K562 (cell line): Measurements from ENCODE around the gene SYPL2. TPM values are rescaled to one million over a fixed set of nuclear protein-coding genes. Genes with fewer than 3 reads are reported as not detected.
A peak's percentile ranks its signal among the peaks of the same experiment; 100 is the strongest.

ENCODE experiments used
- ARID3B ChIP-seq: fragments of 250-450 bp; sonication (Bioruptor Pico); IDR thresholded peaks from 2 replicates; pipeline ENCODE4 v1.4.0; 2020; ENCODE audit warnings: borderline replicate concordance
- BRD9 ChIP-seq: fragments of 450-650 bp; IDR thresholded peaks from 2 replicates; pipeline ENCODE4 v1.6.1; 2018; ENCODE audit warnings: low read depth; ENCODE audit not compliant: partially characterized antibody
- CHD4 ChIP-seq: fragments of 200-600 bp; sonication (generic); IDR thresholded peaks from 3 replicates; pipeline ENCODE4 v1.6.1; 2012; ENCODE audit warnings: low read depth, mild to moderate bottlenecking, mixed read lengths, low read length, inconsistent platforms; ENCODE audit not compliant: insufficient read depth, insufficient replicate concordance, poor library complexity, severe bottlenecking
- DDX20 ChIP-seq: fragments of 450-650 bp; IDR thresholded peaks from 2 replicates; pipeline ENCODE4 v1.6.1; 2016; ENCODE audit warnings: missing genetic modification characterization, low read depth, mild to moderate bottlenecking, missing compliant biosample characterization, moderate library complexity
- DMBX1 ChIP-seq: fragments of 250-450 bp; sonication (Bioruptor Pico); IDR thresholded peaks from 2 replicates; pipeline ENCODE4 v1.8.0; 2022; ENCODE audit warnings: inconsistent platforms, mild to moderate bottlenecking, moderate library complexity, borderline replicate concordance
- EWSR1 ChIP-seq: fragments of 450-650 bp; IDR thresholded peaks from 2 replicates; pipeline ENCODE4 v1.6.1; 2018; ENCODE audit warnings: borderline replicate concordance, mild to moderate bottlenecking, low read depth, moderate library complexity; ENCODE audit not compliant: partially characterized antibody
- FOXJ2 ChIP-seq: fragments of 200-800 bp; sonication (Bioruptor generic); IDR thresholded peaks from 2 replicates; pipeline ENCODE4 v1.6.1; 2016; ENCODE audit warnings: missing genetic modification characterization, missing compliant biosample characterization
- HDAC1 ChIP-seq, 2 experiments: fragments of 450-650 bp; IDR thresholded peaks; 2 replicates each; pipeline ENCODE4 v1.6.1; 2016 to 2017; ENCODE audit warnings: inconsistent platforms in 1 of 2, mild to moderate bottlenecking in 1 of 2, moderate library complexity in 1 of 2
- HNRNPL ChIP-seq: fragments of 200-400 bp; formaldehyde crosslinking; IDR thresholded peaks from 2 replicates; pipeline ENCODE4 v1.6.1; 2017; ENCODE audit warnings: low read depth, mild to moderate bottlenecking, low read length
- MAFG ChIP-seq: fragments of 450-650 bp; conservative IDR thresholded peaks from 2 replicates; pipeline ENCODE4 v1.6.1; 2016; ENCODE audit warnings: missing genetic modification characterization, missing compliant biosample characterization
- NCOA4 ChIP-seq: fragments of 450-650 bp; IDR thresholded peaks from 2 replicates; pipeline ENCODE4 v1.6.1; 2018; ENCODE audit warnings: mild to moderate bottlenecking; ENCODE audit not compliant: partially characterized antibody
- NEUROD1 ChIP-seq: fragments of 150-350 bp; IDR thresholded peaks from 2 replicates; pipeline ENCODE4 v1.6.1; 2014; ENCODE audit warnings: borderline replicate concordance, low read length, low read depth; ENCODE audit not compliant: partially characterized antibody
- PCBP2 ChIP-seq: fragments of 200-400 bp; formaldehyde crosslinking; IDR thresholded peaks from 2 replicates; pipeline ENCODE4 v1.6.1; 2018; ENCODE audit warnings: low read length, low read depth, mild to moderate bottlenecking, moderate library complexity; ENCODE audit not compliant: poor library complexity, severe bottlenecking
- RB1 ChIP-seq: fragments of 450-650 bp; IDR thresholded peaks from 2 replicates; pipeline ENCODE4 v1.6.1; 2017; ENCODE audit warnings: low read depth, mild to moderate bottlenecking
- RBM14 ChIP-seq: fragments of 200-400 bp; formaldehyde crosslinking; IDR thresholded peaks from 2 replicates; pipeline ENCODE4 v1.6.1; 2018; ENCODE audit warnings: low read depth, mild to moderate bottlenecking, low read length, moderate library complexity, borderline replicate concordance; ENCODE audit not compliant: insufficient read depth
- RBM22 ChIP-seq: fragments of 200-400 bp; formaldehyde crosslinking; IDR thresholded peaks from 2 replicates; pipeline ENCODE4 v1.6.1; 2018; ENCODE audit warnings: low read length, low read depth; ENCODE audit not compliant: poor library complexity, severe bottlenecking
- RBM34 ChIP-seq: fragments of 200-400 bp; formaldehyde crosslinking; IDR thresholded peaks from 2 replicates; pipeline ENCODE4 v1.6.1; 2018; ENCODE audit warnings: low read length, borderline replicate concordance; ENCODE audit not compliant: insufficient read depth
- THRAP3 ChIP-seq: fragments of 450-650 bp; IDR thresholded peaks from 2 replicates; pipeline ENCODE4 v1.6.1; 2016; ENCODE audit warnings: mild to moderate bottlenecking, inconsistent platforms, borderline replicate concordance
- XRCC4 ChIP-seq: IDR thresholded peaks from one replicate; pipeline ENCODE4 v1.6.1; 2011; ENCODE audit not compliant: insufficient read depth, insufficient read length; ENCODE audit errors: extremely low read depth
- YY1 ChIP-seq, 3 experiments: IDR thresholded peaks; 2 replicates each; pipeline ENCODE4 v1.6.1; 2011; ENCODE audit warnings: low read length in 2 of 3, mild to moderate bottlenecking in 2 of 3, moderate library complexity in 2 of 3, borderline replicate concordance in 1 of 3, control low read depth in 1 of 3, low read depth in 1 of 3; ENCODE audit not compliant: insufficient read depth in 3 of 3, insufficient replicate concordance in 2 of 3, control insufficient read depth in 1 of 3, insufficient read length in 1 of 3; ENCODE audit errors: extremely low read depth in 1 of 3
- ZFX ChIP-seq: sonication (generic); formaldehyde crosslinking; IDR thresholded peaks from 2 replicates; pipeline ENCODE4 v1.8.0; 2022; ENCODE audit warnings: mild to moderate bottlenecking, missing genetic modification reagents, moderate library complexity
- ZNF354B ChIP-seq: fragments of 250-450 bp; sonication (Bioruptor Pico); IDR thresholded peaks from 2 replicates; pipeline ENCODE4 v1.4.0; 2020
- polyA plus RNA-seq, 8 experiments: library from polyadenylated mRNA; depleted of rRNA in 4 of 8; stranded (reverse) in 5 of 8; unstranded in 3 of 8; fragments of >200 nt; fragmentation: Nextera tagmentation in 2 of 8; fragmentation: Illumina TruSeq in 1 of 8; extraction: Ambion mirVana in 2 of 8; extraction: Trizol in 1 of 8; gene quantifications; 2 replicates each; pipeline versions ENCODE4 v1.2.1 to v1.2.3, GENCODE V29; 2011 to 2014; ENCODE audit warnings: inconsistent platforms in 1 of 8, missing spikeins in 1 of 8
- total RNA-seq, 7 experiments: library from RNA; depleted of rRNA in 6 of 7; stranded (reverse); fragments of >200 nt in 6 of 7; fragmentation: Illumina TruSeq in 2 of 7; extraction: Trizol in 2 of 7; gene quantifications; 2 replicates each; pipeline versions ENCODE4 v1.2.1 to v1.2.3, GENCODE V29; 2011 to 2021; ENCODE audit warnings: low replicate concordance in 1 of 7
- TF ChIP-seq, protein P1 (sequence below): fragments of 250-450 bp; sonication (Bioruptor Pico); IDR thresholded peaks from 2 replicates; pipeline ENCODE4 v1.8.0; 2021; ENCODE audit warnings: mild to moderate bottlenecking, moderate library complexity

The SYPL2 gene
- total and polyA plus RNA-seq, 9 of the 15 experiments (the other 6 are each of a cell fraction or from before 2014, with no cell fraction given), result 0.03 to 0.20 (median 0.07) TPM; not detected in 2

DNA sequence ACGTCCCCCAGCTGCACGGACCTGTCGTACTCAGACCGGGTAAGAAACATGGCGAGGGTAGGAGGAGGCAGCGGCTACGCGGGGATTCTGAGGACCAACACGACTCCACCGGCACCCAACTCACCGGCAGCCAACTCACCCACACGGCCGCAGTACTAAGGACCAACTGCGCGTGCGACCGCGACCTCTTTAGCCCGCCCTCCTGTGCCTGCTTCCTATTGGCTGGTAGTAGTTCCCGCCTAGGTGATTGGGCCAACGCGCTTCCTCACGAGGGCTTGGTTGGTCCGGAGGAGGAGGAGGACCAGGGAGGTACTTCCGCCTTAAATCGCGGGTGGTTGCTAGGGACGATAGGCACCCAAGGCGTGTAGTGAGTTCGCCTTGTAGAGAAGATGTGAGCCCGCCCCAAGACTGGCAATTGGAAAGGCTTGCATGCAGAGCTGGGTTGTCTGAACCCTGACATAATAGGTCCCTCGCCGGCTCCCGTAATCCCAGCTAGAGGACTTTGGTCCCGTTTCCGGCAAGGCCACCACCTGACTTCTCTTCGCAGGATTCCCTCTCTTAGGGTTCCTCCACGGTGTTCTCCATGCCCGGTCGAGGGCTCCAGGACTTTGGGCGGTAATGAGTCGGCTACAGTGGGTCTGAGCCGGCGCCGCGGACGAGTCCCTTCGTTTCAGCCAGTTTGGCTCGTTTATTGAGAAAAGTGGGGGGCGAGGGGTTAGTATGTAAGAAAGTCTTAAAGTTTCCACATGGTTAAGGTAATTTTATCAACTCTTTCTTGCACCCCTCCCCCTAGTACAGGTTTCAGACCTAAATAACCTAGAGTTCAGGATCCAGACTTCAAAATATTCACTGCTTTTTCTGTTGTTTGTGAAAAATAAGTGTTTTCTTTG is 39.8 kb upstream of the SYPL2 start, which contains the start of gene PSMA5 (continued):
- TF ChIP-seq RBM14, result no peak
- peak in 1 of 2 experiments; percentile 82; a peak in 2 of 4 replicates for TF ChIP-seq HDAC1 (IDR thresholded peaks at IDR 0.05)
- TF ChIP-seq DDX20 (tag), result no peak
- peak; percentile 87 for TF ChIP-seq ZFX (CRISPR knock-in tag)
- no peak for TF ChIP-seq ARID3B
- no peak for TF ChIP-seq NCOA4
- TF ChIP-seq ZNF354B (CRISPR knock-in tag), result no peak
- no peak for TF ChIP-seq XRCC4
- TF ChIP-seq HNRNPL, result 0 out of 2 replicates have a peak, but pooled peaks have one; percentile 4
- TF ChIP-seq YY1 (IDR thresholded peaks at IDR 0.05; ENCODE audit: borderline replicate concordance in 1 of 3, control insufficient read depth in 1 of 3, extremely low read depth in 1 of 3, insufficient read depth in 3 of 3, insufficient read length in 1 of 3, insufficient replicate concordance in 2 of 3, low read depth in 1 of 3, low read length in 2 of 3), result peak in 2 of 3 experiments; percentile 69 to 71
- TF ChIP-seq DMBX1 (CRISPR knock-in tag), result no peak
- no peak for TF ChIP-seq EWSR1
- 0 out of 2 replicates have a peak, but pooled peaks have one; percentile 7 for TF ChIP-seq RB1
- TF ChIP-seq, protein P1, sequence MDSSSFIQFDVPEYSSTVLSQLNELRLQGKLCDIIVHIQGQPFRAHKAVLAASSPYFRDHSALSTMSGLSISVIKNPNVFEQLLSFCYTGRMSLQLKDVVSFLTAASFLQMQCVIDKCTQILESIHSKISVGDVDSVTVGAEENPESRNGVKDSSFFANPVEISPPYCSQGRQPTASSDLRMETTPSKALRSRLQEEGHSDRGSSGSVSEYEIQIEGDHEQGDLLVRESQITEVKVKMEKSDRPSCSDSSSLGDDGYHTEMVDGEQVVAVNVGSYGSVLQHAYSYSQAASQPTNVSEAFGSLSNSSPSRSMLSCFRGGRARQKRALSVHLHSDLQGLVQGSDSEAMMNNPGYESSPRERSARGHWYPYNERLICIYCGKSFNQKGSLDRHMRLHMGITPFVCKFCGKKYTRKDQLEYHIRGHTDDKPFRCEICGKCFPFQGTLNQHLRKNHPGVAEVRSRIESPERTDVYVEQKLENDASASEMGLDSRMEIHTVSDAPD (CRISPR knock-in tag), result no peak
- TF ChIP-seq RBM34, result no peak
- no peak for TF ChIP-seq MAFG (tag)
- TF ChIP-seq THRAP3, result no peak
- TF ChIP-seq BRD9, result no peak
- TF ChIP-seq PCBP2, result no peak
- no peak for TF ChIP-seq RBM22
- peak; percentile 95 for TF ChIP-seq NEUROD1
- TF ChIP-seq CHD4, result no peak
- no peak for TF ChIP-seq FOXJ2
